Measurements from ENCODE around the gene PIF1.

Gene PIF1

DNA sequence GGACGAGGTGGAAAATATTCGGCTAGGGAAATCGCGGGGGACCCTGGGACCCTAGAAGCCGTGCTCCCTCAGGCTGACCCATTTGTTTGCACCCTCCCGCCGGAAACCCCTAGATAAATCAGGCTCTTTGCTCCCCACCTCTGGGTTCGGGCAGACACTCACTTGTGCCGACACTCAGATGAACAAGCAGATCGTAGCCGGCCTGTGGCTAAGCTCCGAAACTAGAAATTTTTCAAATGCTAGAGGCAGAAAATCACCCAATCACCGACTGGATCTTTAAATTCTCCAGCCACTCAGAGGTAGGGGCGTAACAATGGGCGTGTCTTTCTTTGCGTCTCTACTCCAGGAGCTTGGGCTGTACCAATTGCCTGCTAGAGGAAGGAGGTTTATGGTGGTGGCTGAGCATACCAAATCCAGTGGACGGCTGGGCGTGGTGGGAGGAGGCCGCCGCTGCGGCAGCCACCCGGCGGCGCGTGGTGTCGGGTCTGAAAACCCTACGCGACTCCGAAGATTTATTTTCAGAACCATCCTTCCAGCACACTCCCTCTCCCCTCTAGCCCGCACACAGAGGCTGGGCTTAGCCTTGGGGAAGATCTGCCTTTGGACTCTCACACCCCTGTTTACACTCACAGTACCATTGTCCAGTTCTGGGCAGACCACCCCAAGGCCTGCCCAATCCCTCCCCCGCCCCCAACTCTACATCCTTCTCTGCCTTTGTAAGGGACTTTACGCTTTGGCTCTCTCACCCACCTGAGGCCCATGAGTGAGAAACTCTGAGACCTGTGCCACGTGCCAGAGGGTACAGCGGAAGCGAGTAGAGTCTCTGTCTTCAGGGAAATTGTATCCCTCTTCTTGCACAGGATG lies at the start of gene PIF1:
PIF1 (minus strand) TSS at position 217 of the 864 bp plus-strand sequence. CDS start 1,312 bp downstream, outside the sequence.
- H3K9me3 ChIP-seq (ENCODE audit: control insufficient read depth, low read length), result no peaks in the 10 kb centered on the region

GRCh38 chr15:64870353-64870752 lies 44.9 kb upstream of the PIF1 start:
- DNase-seq (ENCODE audit: low read depth), result no peak
- H3K4me3 ChIP-seq (ENCODE audit: low read length), result no peak overlapping the region
- no peaks in the 10 kb centered on the region for H3K9me3 ChIP-seq (ENCODE audit: control insufficient read depth, low read length)
- H3K36me3 ChIP-seq (ENCODE audit: control insufficient read depth, insufficient read depth, low read length, severe bottlenecking), result peaks cover 38% of the 10 kb centered on the region
- H3K9ac ChIP-seq (ENCODE audit: low read length), result no peak overlapping the region
- H3K27me3 ChIP-seq (replicated peaks; ENCODE audit: control insufficient read depth, insufficient read depth, low read length), result no peaks in the 10 kb centered on the region
- H3K4me1 ChIP-seq (ENCODE audit: control insufficient read depth, insufficient read depth, low read length), result peaks cover 26% of the 10 kb centered on the region

More for the DNA sequence above, at the start of gene PIF1:
- Histone ChIP-seq H3K4me1 (ENCODE audit: control insufficient read depth, insufficient read depth, low read length) (peaks cover 24% of the 10 kb centered on the region), H3K4me3 (ENCODE audit: low read length) (peak within 1 kb of the TSS; percentile 79), H3K36me3 (ENCODE audit: control insufficient read depth, insufficient read depth, low read length, severe bottlenecking) (no peaks in the 10 kb centered on the region), H3K9ac (ENCODE audit: low read length) (peak within 1 kb of the TSS; percentile 88), H3K27me3 (replicated peaks; ENCODE audit: control insufficient read depth, insufficient read depth, low read length) (no peaks in the 10 kb centered on the region)
- DNase-seq (ENCODE audit: low read depth), result peak; percentile 99

- H3K36me3 ChIP-seq (ENCODE audit: control insufficient read depth, insufficient read depth, low read length, severe bottlenecking), result peaks cover 47% of the 10 kb centered on the region
- no peak overlapping the region for H3K9ac ChIP-seq (ENCODE audit: low read length)
- no peak overlapping the region for H3K4me3 ChIP-seq (ENCODE audit: low read length)
- H3K4me1 ChIP-seq (ENCODE audit: control insufficient read depth, insufficient read depth, low read length), result peaks cover 26% of the 10 kb centered on the region
- no peak for DNase-seq (ENCODE audit: low read depth)
- H3K27me3 ChIP-seq (replicated peaks; ENCODE audit: control insufficient read depth, insufficient read depth, low read length), result no peaks in the 10 kb centered on the region
- H3K9me3 ChIP-seq (ENCODE audit: control insufficient read depth, low read length), result no peaks in the 10 kb centered on the region
Observed at GRCh38 chr15:64869501-64869900, 44.1 kb upstream of the PIF1 start.

DNA sequence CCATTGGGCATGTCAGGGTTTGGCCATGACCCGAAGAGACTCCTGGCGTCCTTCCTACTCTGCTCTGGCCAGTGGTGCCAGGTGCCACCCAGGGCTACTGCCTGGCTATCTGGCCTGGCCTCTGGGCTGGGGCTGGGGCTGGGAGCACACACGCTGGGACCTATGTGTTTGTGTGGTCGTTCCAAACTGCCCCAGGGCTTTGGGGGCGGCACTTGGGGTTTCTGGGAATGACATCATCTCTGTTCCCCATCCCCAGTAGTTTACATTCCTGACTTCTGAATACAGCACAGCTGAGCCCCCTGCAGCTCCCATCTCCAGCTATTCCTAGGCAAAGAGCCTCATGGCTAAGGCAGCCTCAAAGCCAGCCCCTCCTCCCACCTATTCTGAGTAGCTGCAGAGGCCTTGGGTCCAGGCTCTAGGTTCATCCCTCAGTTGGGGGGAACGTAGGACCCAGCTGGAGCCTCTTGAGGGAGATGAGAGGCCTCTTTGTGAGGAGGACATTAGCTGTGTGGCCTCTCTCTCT lies 40.6 kb upstream of the PIF1 start:
- no peak overlapping the region for H3K4me3 ChIP-seq (ENCODE audit: low read length)
- peaks cover 71% of the 10 kb centered on the region for H3K36me3 ChIP-seq (ENCODE audit: control insufficient read depth, insufficient read depth, low read length, severe bottlenecking)
- H3K9me3 ChIP-seq (ENCODE audit: control insufficient read depth, low read length), result no peaks in the 10 kb centered on the region
- H3K27me3 ChIP-seq (replicated peaks; ENCODE audit: control insufficient read depth, insufficient read depth, low read length), result no peaks in the 10 kb centered on the region
- peak; percentile 77 for DNase-seq (ENCODE audit: low read depth)
- peak overlapping the region; percentile 17 for H3K9ac ChIP-seq (ENCODE audit: low read length)
- peaks cover 14% of the 10 kb centered on the region for H3K4me1 ChIP-seq (ENCODE audit: control insufficient read depth, insufficient read depth, low read length)

DNA sequence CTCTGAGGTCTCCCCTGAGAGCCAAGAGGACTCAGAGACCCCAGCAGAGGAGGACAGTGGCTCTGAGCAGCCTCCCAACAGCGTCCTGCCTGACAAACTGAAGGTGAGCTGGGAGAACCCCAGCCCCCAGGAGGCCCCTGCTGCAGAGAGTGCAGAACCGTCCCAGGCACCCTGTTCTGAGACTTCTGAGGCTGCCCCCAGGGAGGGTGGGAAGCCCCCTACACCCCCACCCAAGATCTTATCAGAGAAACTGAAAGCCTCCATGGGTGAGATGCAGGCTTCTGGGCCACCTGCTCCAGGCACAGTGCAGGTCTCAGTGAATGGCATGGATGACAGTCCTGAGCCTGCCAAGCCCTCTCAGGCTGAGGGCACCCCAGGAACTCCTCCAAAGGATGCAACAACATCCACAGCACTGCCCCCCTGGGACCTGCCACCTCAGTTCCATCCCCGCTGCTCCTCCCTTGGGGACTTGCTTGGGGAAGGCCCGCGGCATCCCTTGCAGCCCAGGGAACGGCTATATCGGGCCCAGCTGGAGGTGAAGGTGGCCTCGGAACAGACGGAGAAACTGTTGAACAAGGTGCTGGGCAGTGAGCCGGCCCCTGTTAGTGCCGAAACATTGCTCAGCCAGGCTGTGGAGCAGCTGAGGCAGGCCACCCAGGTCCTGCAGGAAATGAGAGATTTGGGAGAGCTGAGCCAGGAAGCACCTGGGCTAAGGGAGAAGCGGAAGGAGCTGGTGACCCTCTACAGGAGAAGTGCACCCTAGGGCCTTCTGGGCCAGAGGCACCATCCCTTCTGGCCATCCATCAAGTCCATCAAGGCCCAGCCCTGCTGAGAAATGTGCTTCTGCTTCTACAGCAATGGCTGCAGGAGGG lies 39.9 kb upstream of the PIF1 start:
- H3K4me3 ChIP-seq (ENCODE audit: low read length), result no peak overlapping the region
- H3K27me3 ChIP-seq (replicated peaks; ENCODE audit: control insufficient read depth, insufficient read depth, low read length), result no peaks in the 10 kb centered on the region
- DNase-seq (ENCODE audit: low read depth), result no peak
- H3K9me3 ChIP-seq (ENCODE audit: control insufficient read depth, low read length), result no peaks in the 10 kb centered on the region
- H3K36me3 ChIP-seq (ENCODE audit: control insufficient read depth, insufficient read depth, low read length, severe bottlenecking), result peaks cover 78% of the 10 kb centered on the region
- peak overlapping the region; percentile 17 for H3K9ac ChIP-seq (ENCODE audit: low read length)
- H3K4me1 ChIP-seq (ENCODE audit: control insufficient read depth, insufficient read depth, low read length), result peaks cover 14% of the 10 kb centered on the region

GRCh38 chr15:64864068-64864467 lies 38.6 kb upstream of the PIF1 start:
- H3K9me3 ChIP-seq (ENCODE audit: control insufficient read depth, low read length), result no peaks in the 10 kb centered on the region
- DNase-seq (ENCODE audit: low read depth), result no peak
- H3K36me3 ChIP-seq (ENCODE audit: control insufficient read depth, insufficient read depth, low read length, severe bottlenecking), result peaks cover 82% of the 10 kb centered on the region
- no peak overlapping the region for H3K4me3 ChIP-seq (ENCODE audit: low read length)
- no peak overlapping the region for H3K9ac ChIP-seq (ENCODE audit: low read length)
- H3K27me3 ChIP-seq (replicated peaks; ENCODE audit: control insufficient read depth, insufficient read depth, low read length), result no peaks in the 10 kb centered on the region
- H3K4me1 ChIP-seq (ENCODE audit: control insufficient read depth, insufficient read depth, low read length), result peaks cover 17% of the 10 kb centered on the region

DNA sequence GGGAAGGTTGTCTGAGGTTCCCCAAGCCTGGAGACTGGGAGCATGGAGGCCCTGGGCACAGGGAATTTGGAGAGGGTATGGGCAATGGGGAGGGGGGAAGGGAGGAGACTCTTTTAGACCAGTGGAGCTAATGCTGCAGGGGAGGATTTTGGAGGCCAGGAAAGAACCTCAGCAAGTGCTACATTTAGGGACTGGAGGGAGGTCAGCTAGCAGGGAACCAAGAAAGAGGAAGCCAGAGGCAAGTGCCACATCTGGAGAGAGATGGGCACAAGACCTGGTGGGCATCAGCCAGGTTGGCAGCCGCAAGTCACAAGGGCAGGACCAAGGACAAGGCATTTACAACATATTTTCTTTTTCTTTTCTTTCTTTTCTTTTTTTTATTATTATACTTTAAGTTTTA lies 37.0 kb upstream of the PIF1 start:
- Histone ChIP-seq H3K4me1 (ENCODE audit: control insufficient read depth, insufficient read depth, low read length) (peaks cover 33% of the 10 kb centered on the region), H3K4me3 (ENCODE audit: low read length) (no peak overlapping the region), H3K9ac (ENCODE audit: low read length) (no peak overlapping the region), H3K9me3 (ENCODE audit: control insufficient read depth, low read length) (no peaks in the 10 kb centered on the region), H3K36me3 (ENCODE audit: control insufficient read depth, insufficient read depth, low read length, severe bottlenecking) (peaks cover 93% of the 10 kb centered on the region), H3K27me3 (replicated peaks; ENCODE audit: control insufficient read depth, insufficient read depth, low read length) (no peaks in the 10 kb centered on the region)
- DNase-seq (ENCODE audit: low read depth), result no peak

GRCh38 chr15:64861960-64862359 lies 36.5 kb upstream of the PIF1 start:
- DNase-seq (ENCODE audit: low read depth), result no peak
- Histone ChIP-seq H3K4me1 (ENCODE audit: control insufficient read depth, insufficient read depth, low read length) (peaks cover 37% of the 10 kb centered on the region), H3K9me3 (ENCODE audit: control insufficient read depth, low read length) (no peaks in the 10 kb centered on the region), H3K36me3 (ENCODE audit: control insufficient read depth, insufficient read depth, low read length, severe bottlenecking) (peaks cover 93% of the 10 kb centered on the region), H3K27me3 (replicated peaks; ENCODE audit: control insufficient read depth, insufficient read depth, low read length) (no peaks in the 10 kb centered on the region), H3K9ac (ENCODE audit: low read length) (no peak overlapping the region), H3K4me3 (ENCODE audit: low read length) (no peak overlapping the region)

GRCh38 chr15:64861331-64861730 lies 35.9 kb upstream of the PIF1 start:
- Histone ChIP-seq H3K27me3 (replicated peaks; ENCODE audit: control insufficient read depth, insufficient read depth, low read length) (no peaks in the 10 kb centered on the region), H3K36me3 (ENCODE audit: control insufficient read depth, insufficient read depth, low read length, severe bottlenecking) (peaks cover 93% of the 10 kb centered on the region), H3K9ac (ENCODE audit: low read length) (no peak overlapping the region), H3K4me1 (ENCODE audit: control insufficient read depth, insufficient read depth, low read length) (peaks cover 39% of the 10 kb centered on the region), H3K9me3 (ENCODE audit: control insufficient read depth, low read length) (no peaks in the 10 kb centered on the region), H3K4me3 (ENCODE audit: low read length) (no peak overlapping the region)
- DNase-seq (ENCODE audit: low read depth), result no peak

DNA sequence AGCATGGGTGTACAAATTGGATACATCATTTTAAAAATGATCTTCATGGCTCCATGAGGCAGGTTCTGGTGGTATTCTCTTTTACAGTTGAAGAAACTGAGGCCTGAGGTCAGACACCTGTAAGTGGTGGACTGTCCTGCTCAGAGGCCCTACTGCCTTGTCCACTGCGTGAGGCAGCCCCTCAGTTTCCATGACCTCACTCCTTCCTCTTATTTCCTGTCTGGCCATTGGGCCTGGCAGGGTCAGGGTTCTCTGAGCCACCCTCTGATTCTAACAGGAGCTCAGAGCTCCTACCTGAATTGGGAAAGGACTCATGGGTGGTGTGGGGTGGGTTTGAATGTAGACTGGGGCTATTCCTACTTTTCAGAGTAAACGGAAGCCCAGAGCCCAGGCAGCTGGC lies 33.8 kb upstream of the PIF1 start:
- Histone ChIP-seq H3K36me3 (ENCODE audit: control insufficient read depth, insufficient read depth, low read length, severe bottlenecking) (peaks cover 93% of the 10 kb centered on the region), H3K27me3 (replicated peaks; ENCODE audit: control insufficient read depth, insufficient read depth, low read length) (no peaks in the 10 kb centered on the region), H3K4me3 (ENCODE audit: low read length) (no peak overlapping the region), H3K4me1 (ENCODE audit: control insufficient read depth, insufficient read depth, low read length) (peaks cover 50% of the 10 kb centered on the region), H3K9me3 (ENCODE audit: control insufficient read depth, low read length) (no peaks in the 10 kb centered on the region), H3K9ac (ENCODE audit: low read length) (no peak overlapping the region)
- no peak for DNase-seq (ENCODE audit: low read depth)

GRCh38 chr15:64858021-64858575 lies 32.7 kb upstream of the PIF1 start:
- no peak for DNase-seq (ENCODE audit: low read depth)
- Histone ChIP-seq H3K4me1 (ENCODE audit: control insufficient read depth, insufficient read depth, low read length) (peaks cover 59% of the 10 kb centered on the region), H3K36me3 (ENCODE audit: control insufficient read depth, insufficient read depth, low read length, severe bottlenecking) (peaks cover 93% of the 10 kb centered on the region), H3K4me3 (ENCODE audit: low read length) (no peak overlapping the region), H3K27me3 (replicated peaks; ENCODE audit: control insufficient read depth, insufficient read depth, low read length) (no peaks in the 10 kb centered on the region), H3K9me3 (ENCODE audit: control insufficient read depth, low read length) (no peaks in the 10 kb centered on the region), H3K9ac (ENCODE audit: low read length) (peak overlapping the region; percentile 77)

All from adipocyte (in vitro differentiated cells).